Upper lobe of left lung (tissue), 6 donors: ENCODE measurements around the gene CCDC178. TPM values are rescaled to one million over a fixed set of nuclear protein-coding genes. Genes with fewer than 3 reads are reported as not detected.

Experiments used
- ATAC-seq, 2 donors: fragments of 200-7000 bp; cut with Tn5 transposase; one replicate each; pipeline ENCODE4 v1.9.1; 2022; ENCODE audit warnings: mild to moderate bottlenecking in 2 of 2, moderate library complexity in 2 of 2; ENCODE audit not compliant: low FRiP score in 2 of 2
- DNase-seq, 2 donors: peaks; one replicate each; pipeline ENCODE4 v3.0.0-alpha.2; 2019 to 2020
- H3K27ac ChIP-seq, 4 donors: fragments of 200-600 bp; sonication (generic); one replicate each; pipeline ENCODE4 v1.5.1; 2016 to 2019
- H3K27me3 ChIP-seq, 4 donors: fragments of 200-600 bp; sonication (generic); one replicate each; pipeline ENCODE4 v1.5.1; 2017 to 2019
- H3K36me3 ChIP-seq, 4 donors: fragments of 200-600 bp; sonication (generic); one replicate each; pipeline ENCODE4 v1.5.1; 2016 to 2019
- H3K4me1 ChIP-seq, 4 donors: fragments of 200-600 bp; sonication (generic); one replicate each; pipeline ENCODE4 v1.5.1; 2018 to 2019
- H3K4me3 ChIP-seq, 4 donors: fragments of 200-600 bp; sonication (generic); one replicate each; pipeline ENCODE4 v1.5.1; 2017 to 2019; ENCODE audit warnings: mild to moderate bottlenecking in 2 of 4, moderate library complexity in 1 of 4
- H3K9me3 ChIP-seq, 4 donors: fragments of 200-600 bp; sonication (generic); one replicate each; pipeline ENCODE4 v1.5.1; 2018 to 2019
- EP300 ChIP-seq, 4 donors: sonication (generic); formaldehyde crosslinking; IDR thresholded peaks; one replicate each; pipeline ENCODE4 v1.5.1; 2017; ENCODE audit warnings: antibody characterized with exemption in 4 of 4, control low read depth in 2 of 4
- POLR2A ChIP-seq, 4 donors: fragments of 450-650 bp; IDR thresholded peaks; one replicate each; pipeline ENCODE4 v1.5.1; 2016 to 2017; ENCODE audit warnings: antibody characterized with exemption in 4 of 4, mild to moderate bottlenecking in 2 of 4
- POLR2AphosphoS5 ChIP-seq, 2 donors: sonication (generic); formaldehyde crosslinking; IDR thresholded peaks; one replicate each; pipeline ENCODE4 v1.5.1; 2017; ENCODE audit warnings: antibody characterized with exemption in 2 of 2
- WGBS, 2 donors: methylation state at CpG; one replicate each; pipeline ENCODE4 v1.1.5; 2017 to 2018; 5-methylcytosine and 5-hydroxymethylcytosine counted together
- total RNA-seq, 6 donors: library from RNA; depleted of rRNA in 4 of 6; stranded (reverse); fragments of >200 nt in 4 of 6; gene quantifications; one replicate each; pipeline versions ENCODE4 v1.1.0 to v1.2.1, GENCODE V29; 2016 to 2021
- TF ChIP-seq, protein P1 (sequence below), 6 experiments: fragments of 450-650 bp in 4 of 6; fragments of 200-600 bp in 2 of 6; sonication (generic) in 2 of 6; IDR thresholded peaks; one replicate each; pipeline ENCODE4 v1.5.1; 2016 to 2019; ENCODE audit warnings: antibody characterized with exemption in 6 of 6
- donor health status: DM: no; HTN: no; CAD: no; lungs with moderate emphysema.
- donor health status: DM: no; HTN: yes; CAD: no; lungs with severe emphysema.

The CCDC178 gene
- total RNA-seq, 6 donors from 2014 or later, result 0.89 to 1.4 TPM; not detected in 4

GRCh38 chr18:32919799-32920198, 520.7 kb downstream of the CCDC178 start:
- Histone ChIP-seq H3K9me3 (no peaks in the 10 kb centered on the region), H3K27me3 (no peaks in the 10 kb centered on the region), H3K36me3 (no peaks in the 10 kb centered on the region), H3K27ac (no peak overlapping the region), H3K4me3 (no peak overlapping the region), H3K4me1 (no peaks in the 10 kb centered on the region)
- TF ChIP-seq POLR2A (IDR thresholded peaks at IDR 0.05) (no peak), EP300 (IDR thresholded peaks at IDR 0.05) (no peak), POLR2AphosphoS5 (IDR thresholded peaks at IDR 0.05) (no peak)
- TF ChIP-seq, protein P1, sequence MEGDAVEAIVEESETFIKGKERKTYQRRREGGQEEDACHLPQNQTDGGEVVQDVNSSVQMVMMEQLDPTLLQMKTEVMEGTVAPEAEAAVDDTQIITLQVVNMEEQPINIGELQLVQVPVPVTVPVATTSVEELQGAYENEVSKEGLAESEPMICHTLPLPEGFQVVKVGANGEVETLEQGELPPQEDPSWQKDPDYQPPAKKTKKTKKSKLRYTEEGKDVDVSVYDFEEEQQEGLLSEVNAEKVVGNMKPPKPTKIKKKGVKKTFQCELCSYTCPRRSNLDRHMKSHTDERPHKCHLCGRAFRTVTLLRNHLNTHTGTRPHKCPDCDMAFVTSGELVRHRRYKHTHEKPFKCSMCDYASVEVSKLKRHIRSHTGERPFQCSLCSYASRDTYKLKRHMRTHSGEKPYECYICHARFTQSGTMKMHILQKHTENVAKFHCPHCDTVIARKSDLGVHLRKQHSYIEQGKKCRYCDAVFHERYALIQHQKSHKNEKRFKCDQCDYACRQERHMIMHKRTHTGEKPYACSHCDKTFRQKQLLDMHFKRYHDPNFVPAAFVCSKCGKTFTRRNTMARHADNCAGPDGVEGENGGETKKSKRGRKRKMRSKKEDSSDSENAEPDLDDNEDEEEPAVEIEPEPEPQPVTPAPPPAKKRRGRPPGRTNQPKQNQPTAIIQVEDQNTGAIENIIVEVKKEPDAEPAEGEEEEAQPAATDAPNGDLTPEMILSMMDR (IDR thresholded peaks at IDR 0.05), result no peak
- WGBS, 2 donors, result 33 to 49% methylated on average over 2 of the region's 2 CpGs
- ATAC-seq (no peak), DNase-seq (no peak)

- ATAC-seq (no peak), DNase-seq (no peak)
- Histone ChIP-seq H3K36me3 (no peaks in the 10 kb centered on the region), H3K27me3 (no peaks in the 10 kb centered on the region), H3K27ac (no peak overlapping the region), H3K4me3 (no peak overlapping the region), H3K4me1 (no peaks in the 10 kb centered on the region), H3K9me3 (no peaks in the 10 kb centered on the region)
- TF ChIP-seq, protein P1 (IDR thresholded peaks at IDR 0.05), result no peak
- 61 to 63% methylated on average over 5 of the region's 5 CpGs for WGBS, 2 donors
Measured at GRCh38 chr18:32918692-32919250, 521.8 kb downstream of the CCDC178 start.

DNA sequence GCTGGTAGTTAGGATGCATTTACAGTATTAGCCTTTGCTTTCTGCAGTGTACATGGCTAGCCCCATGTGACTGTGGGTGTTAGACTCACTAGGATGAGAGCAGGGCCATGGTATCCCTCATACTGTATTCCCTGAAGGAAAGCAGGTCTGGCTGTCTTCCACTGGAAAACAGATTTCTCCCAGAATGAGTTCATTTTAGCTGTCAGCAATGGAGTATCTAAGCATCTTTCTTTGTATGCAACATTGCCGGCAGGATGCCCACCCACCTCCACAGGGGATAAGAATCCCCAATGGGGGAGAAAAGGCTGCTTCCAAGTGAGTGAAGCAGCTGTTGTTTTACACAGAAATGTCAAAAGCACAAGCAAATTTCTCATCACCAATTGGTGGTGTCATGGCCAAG, 525.0 kb downstream of the CCDC178 start:
- Histone ChIP-seq H3K4me3 (no peak overlapping the region), H3K9me3 (no peaks in the 10 kb centered on the region), H3K4me1 (no peaks in the 10 kb centered on the region), H3K27me3 (no peaks in the 10 kb centered on the region), H3K36me3 (no peaks in the 10 kb centered on the region), H3K27ac (no peak overlapping the region)
- DNase-seq (no peak), ATAC-seq (no peak)
- 43 to 76% methylated on average over 1 of the region's 1 CpG for WGBS, 2 donors
- TF ChIP-seq POLR2AphosphoS5 (IDR thresholded peaks at IDR 0.05), result no peak
- TF ChIP-seq, protein P1 (IDR thresholded peaks at IDR 0.05), result no peak
- no peak for TF ChIP-seq EP300 (IDR thresholded peaks at IDR 0.05)
- no peak for TF ChIP-seq POLR2A (IDR thresholded peaks at IDR 0.05)

DNA sequence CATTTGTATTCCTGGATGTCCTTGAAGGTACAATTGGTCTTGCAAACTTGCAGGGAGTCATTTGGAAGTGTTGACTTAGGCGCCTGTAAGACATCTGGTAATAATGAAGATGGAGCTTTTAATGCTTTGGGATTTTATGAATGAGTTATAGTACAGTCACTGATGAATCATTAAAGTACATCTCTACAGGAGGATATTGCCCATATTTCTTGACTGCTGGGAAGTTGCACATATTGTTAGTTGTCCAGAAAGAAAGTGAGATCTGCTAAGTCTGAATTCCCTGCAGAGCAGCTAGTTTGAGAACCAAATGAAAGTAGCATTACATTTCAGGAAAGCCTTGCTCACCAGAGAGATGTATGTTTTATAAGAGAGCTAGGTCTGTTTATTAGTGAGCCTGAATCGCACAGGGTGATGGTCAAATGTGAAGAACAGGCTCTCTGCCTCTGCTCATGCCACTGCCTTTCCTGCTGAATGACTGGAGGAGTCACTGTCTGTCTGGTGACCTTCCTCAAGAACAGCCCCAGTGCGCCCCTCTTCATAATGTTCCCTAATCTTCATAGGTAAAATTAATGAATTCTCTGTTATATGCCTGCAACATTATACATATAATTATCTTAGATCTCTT, 528.7 kb downstream of the CCDC178 start:
- Histone ChIP-seq H3K4me1 (no peaks in the 10 kb centered on the region), H3K9me3 (no peaks in the 10 kb centered on the region), H3K27ac (no peak overlapping the region), H3K4me3 (no peak overlapping the region), H3K27me3 (no peaks in the 10 kb centered on the region), H3K36me3 (no peaks in the 10 kb centered on the region)
- DNase-seq, result no peak
- 87 to 91% methylated on average over 3 of the region's 3 CpGs for WGBS, 2 donors
- ATAC-seq, result no peak
- TF ChIP-seq, protein P1 (IDR thresholded peaks at IDR 0.05), result no peak
- TF ChIP-seq EP300 (IDR thresholded peaks at IDR 0.05) (no peak), POLR2A (IDR thresholded peaks at IDR 0.05) (no peak), POLR2AphosphoS5 (IDR thresholded peaks at IDR 0.05) (no peak)

- H3K9me3 ChIP-seq, result no peaks in the 10 kb centered on the region
- H3K4me3 ChIP-seq, result no peak overlapping the region
- no peaks in the 10 kb centered on the region for H3K27me3 ChIP-seq
- TF ChIP-seq POLR2A (IDR thresholded peaks at IDR 0.05) (no peak), EP300 (IDR thresholded peaks at IDR 0.05) (no peak), POLR2AphosphoS5 (IDR thresholded peaks at IDR 0.05) (no peak)
- TF ChIP-seq, protein P1 (IDR thresholded peaks at IDR 0.05), result no peak
- no peak for DNase-seq
- WGBS, 2 donors, result 73 to 81% methylated on average over 5 of the region's 5 CpGs
- no peaks in the 10 kb centered on the region for H3K36me3 ChIP-seq
- ATAC-seq, result no peak
- no peak overlapping the region for H3K27ac ChIP-seq
- no peaks in the 10 kb centered on the region for H3K4me1 ChIP-seq
Measured at GRCh38 chr18:32910694-32911296, 529.7 kb downstream of the CCDC178 start.
